T-helper 17 cell (primary cell): Measurements from ENCODE around the gene CNPY4. TPM values are rescaled to one million over a fixed set of nuclear protein-coding genes. Genes with fewer than 3 reads are reported as not detected.

Source experiments
- ATAC-seq: fragments of 150-1000 bp; cut with Tn5 transposase; 2 replicates; pipeline ENCODE4 v1.10.0; 2021; ENCODE audit warnings: mild to moderate bottlenecking, moderate library complexity
- DNase-seq, 3 donors: peaks; one replicate each; pipeline versions ENCODE4 v3.0.0 to v3.0.0-alpha.2; 2020 to 2021
- H3K9me3 ChIP-seq: one replicate; pipeline ENCODE4 v1.7.0; 2013; ENCODE audit warnings: low read length, mild to moderate bottlenecking; ENCODE audit not compliant: control insufficient read depth, poor library complexity, severe bottlenecking
- H3K27ac Mint-ChIP-seq: one replicate; pipeline ENCODE4 v1.8.0; 2022; ENCODE audit warnings: mild to moderate bottlenecking, moderate library complexity, mixed read lengths
- H3K27me3 Mint-ChIP-seq: one replicate; pipeline ENCODE4 v1.8.0; 2022; ENCODE audit warnings: mixed read lengths
- H3K36me3 Mint-ChIP-seq: one replicate; pipeline ENCODE4 v1.8.0; 2022; ENCODE audit warnings: low read depth, mixed read lengths
- H3K4me1 Mint-ChIP-seq: one replicate; pipeline ENCODE4 v1.8.0; 2022; ENCODE audit warnings: mild to moderate bottlenecking, mixed read lengths
- H3K4me3 Mint-ChIP-seq: one replicate; pipeline ENCODE4 v1.8.0; 2022; ENCODE audit warnings: mild to moderate bottlenecking, moderate library complexity, mixed read lengths
- total RNA-seq, 4 donors: library from RNA in 2 of 4; stranded (reverse) in 2 of 4; gene quantifications; one replicate each; pipeline ENCODE4 v1.2.3 and lab custom pipeline; 2022 to 2026

CNPY4 gene
- total RNA-seq, 2 donors from 2014 or later, result 22.5 to 22.6 TPM

DNA sequence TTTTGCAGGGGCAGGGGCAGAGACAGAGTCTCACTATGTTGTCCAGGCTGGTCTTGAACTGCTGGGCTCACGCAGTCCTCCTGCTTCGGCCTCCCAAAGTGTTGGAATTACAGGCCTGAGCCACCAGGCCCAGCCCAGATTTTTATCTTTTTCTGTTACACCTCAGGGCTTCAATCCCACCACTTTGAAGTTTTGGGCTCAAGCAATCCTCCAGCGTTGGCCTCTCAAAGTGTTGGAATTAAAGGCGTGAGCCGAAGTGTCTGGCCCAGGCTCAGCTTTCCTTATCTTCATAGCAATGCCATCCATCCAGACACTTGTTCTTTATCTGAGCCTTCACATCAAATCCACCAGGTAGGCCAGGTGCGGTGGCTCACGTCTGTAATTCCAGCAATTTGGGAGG is 4.4 kb upstream of the CNPY4 start:
- Mint-ChIP-seq H3K27me3 (no peaks in the 10 kb centered on the region), H3K36me3 (no peaks in the 10 kb centered on the region), H3K4me3 (no peak overlapping the region), H3K27ac (no peak overlapping the region), H3K4me1 (peaks cover 18% of the 10 kb centered on the region)
- H3K9me3 ChIP-seq, result no peaks in the 10 kb centered on the region
- DNase-seq, result no peak
- no peak for ATAC-seq

DNA sequence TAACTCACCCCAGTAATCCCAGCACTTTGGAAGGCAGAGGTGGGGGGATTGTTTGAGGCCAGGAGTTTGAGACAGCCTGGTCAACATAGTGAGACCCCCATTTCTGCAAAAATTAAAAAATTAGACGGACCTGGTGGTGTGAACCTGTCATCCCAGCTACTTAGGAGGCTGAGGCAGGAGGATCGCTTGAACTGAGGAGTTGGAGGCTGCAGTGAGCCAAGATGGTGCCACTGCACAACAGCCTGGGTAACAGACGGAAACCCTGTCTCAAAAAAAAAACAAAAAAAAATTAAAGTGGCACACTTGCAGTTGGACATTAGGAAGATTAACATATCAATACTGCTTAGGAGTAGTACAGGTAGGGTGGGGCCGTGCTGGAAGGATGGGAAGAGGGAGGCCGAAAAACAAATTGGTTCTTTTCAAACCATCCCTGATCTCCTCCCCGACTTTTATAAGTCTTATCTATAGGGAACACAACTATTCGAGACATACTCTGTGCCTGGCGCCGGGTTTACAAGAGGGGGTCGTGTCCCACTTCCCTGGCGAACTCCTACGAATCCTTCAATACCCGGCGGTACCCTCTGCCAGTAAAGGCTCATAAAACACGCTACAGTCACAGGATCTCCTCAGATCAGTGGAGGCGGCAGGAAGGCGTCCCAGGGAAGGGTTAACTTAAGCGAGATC is 904 bp upstream of the CNPY4 start:
- Mint-ChIP-seq H3K36me3 (no peaks in the 10 kb centered on the region), H3K4me1 (peaks cover 28% of the 10 kb centered on the region), H3K27ac (peak overlapping the region; percentile 99), H3K4me3 (peak overlapping the region; percentile 96), H3K27me3 (no peaks in the 10 kb centered on the region)
- H3K9me3 ChIP-seq, result no peaks in the 10 kb centered on the region
- no peak for ATAC-seq
- DNase-seq, result no peak

GRCh38 chr7:100119970-100120732 is 717 bp downstream of the CNPY4 start:
- peaks cover 35% of the 10 kb centered on the region for H3K4me1 Mint-ChIP-seq
- ATAC-seq (peak; percentile 71), DNase-seq (peak; percentile 46 to 61 (median 51))
- H3K27me3 Mint-ChIP-seq, result no peaks in the 10 kb centered on the region
- H3K4me3 Mint-ChIP-seq, result peak overlapping the region; percentile 96
- no peaks in the 10 kb centered on the region for H3K36me3 Mint-ChIP-seq
- H3K27ac Mint-ChIP-seq, result peak overlapping the region; percentile 99
- no peaks in the 10 kb centered on the region for H3K9me3 ChIP-seq

DNA sequence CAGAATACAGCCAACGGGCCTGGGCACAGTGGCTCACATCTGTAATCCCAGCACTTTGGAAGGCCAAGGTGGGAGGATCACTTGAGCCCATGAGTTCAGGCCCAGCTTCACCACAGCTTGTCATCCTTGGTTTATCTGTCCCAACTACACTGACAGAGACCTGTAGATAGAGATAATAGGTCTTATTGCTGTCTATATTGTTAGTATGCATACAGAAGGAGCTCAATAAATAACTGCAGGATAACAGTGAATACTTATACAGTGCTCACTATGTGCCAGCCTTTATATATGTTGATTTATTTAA is 1.3 kb downstream of the CNPY4 start:
- Mint-ChIP-seq H3K27ac (peak overlapping the region; percentile 99), H3K4me1 (peaks cover 38% of the 10 kb centered on the region), H3K27me3 (no peaks in the 10 kb centered on the region), H3K4me3 (peak overlapping the region; percentile 96), H3K36me3 (no peaks in the 10 kb centered on the region)
- H3K9me3 ChIP-seq, result no peaks in the 10 kb centered on the region
- ATAC-seq, result no peak
- DNase-seq, result no peak

GRCh38 chr7:100122067-100122466 is 2.6 kb downstream of the CNPY4 start:
- DNase-seq (no peak), ATAC-seq (no peak)
- H3K36me3 Mint-ChIP-seq, result no peaks in the 10 kb centered on the region
- no peaks in the 10 kb centered on the region for H3K27me3 Mint-ChIP-seq
- peaks cover 36% of the 10 kb centered on the region for H3K4me1 Mint-ChIP-seq
- no peaks in the 10 kb centered on the region for H3K9me3 ChIP-seq
- H3K4me3 Mint-ChIP-seq, result no peak overlapping the region
- H3K27ac Mint-ChIP-seq, result no peak overlapping the region

DNA sequence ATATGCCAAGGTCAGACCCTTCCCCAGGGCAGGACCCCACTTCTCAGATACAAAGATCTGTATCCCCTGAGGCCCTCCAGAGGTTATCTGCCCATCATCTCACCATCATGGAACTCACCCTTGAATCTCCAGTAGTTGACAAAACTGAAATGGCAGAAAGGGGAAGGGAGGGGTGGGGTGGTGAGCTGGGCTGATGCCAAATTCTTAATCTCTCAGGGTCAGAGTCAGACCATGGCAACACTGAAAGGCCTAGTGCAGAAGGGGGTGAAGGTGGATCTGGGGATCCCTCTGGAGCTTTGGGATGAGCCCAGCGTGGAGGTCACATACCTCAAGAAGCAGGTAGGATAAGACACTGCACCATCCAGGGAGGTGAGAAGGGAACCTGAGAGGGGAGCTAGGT is 3.1 kb downstream of the CNPY4 start:
- no peaks in the 10 kb centered on the region for H3K27me3 Mint-ChIP-seq
- H3K4me1 Mint-ChIP-seq, result peaks cover 36% of the 10 kb centered on the region
- no peak overlapping the region for H3K4me3 Mint-ChIP-seq
- ATAC-seq (no peak), DNase-seq (no peak)
- H3K9me3 ChIP-seq, result no peaks in the 10 kb centered on the region
- no peaks in the 10 kb centered on the region for H3K36me3 Mint-ChIP-seq
- H3K27ac Mint-ChIP-seq, result no peak overlapping the region

DNA sequence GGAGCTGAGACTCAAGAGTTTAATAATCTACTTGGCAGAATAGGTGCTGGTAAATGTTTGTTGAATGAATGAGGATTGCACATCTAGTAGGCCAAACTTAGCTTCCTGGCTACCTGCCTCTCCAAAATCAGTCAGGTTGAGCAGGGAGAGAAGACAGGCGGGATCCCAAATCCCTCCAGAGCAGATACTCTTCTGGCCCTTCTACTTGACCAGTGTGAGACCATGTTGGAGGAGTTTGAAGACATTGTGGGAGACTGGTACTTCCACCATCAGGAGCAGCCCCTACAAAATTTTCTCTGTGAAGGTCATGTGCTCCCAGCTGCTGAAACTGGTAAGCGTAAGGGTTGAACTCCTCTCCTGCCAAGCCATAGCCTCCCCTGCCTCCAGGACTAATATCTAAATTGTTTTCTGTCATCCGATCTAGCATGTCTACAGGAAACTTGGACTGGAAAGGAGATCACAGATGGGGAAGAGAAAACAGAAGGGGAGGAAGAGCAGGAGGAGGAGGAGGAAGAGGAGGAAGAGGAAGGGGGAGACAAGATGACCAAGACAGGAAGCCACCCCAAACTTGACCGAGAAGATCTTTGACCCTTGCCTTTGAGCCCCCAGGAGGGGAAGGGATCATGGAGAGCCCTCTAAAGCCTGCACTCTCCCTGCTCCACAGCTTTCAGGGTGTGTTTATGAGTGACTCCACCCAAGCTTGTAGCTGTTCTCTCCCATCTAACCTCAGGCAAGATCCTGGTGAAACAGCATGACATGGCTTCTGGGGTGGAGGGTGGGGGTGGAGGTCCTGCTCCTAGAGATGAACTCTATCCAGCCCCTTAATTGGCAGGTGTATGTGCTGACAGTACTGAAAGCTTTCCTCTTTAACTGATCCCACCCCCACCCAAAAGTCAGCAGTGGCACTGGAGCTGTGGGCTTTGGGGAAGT is 5.1 kb downstream of the CNPY4 start:
- no peak for ATAC-seq
- H3K27me3 Mint-ChIP-seq, result no peaks in the 10 kb centered on the region
- H3K27ac Mint-ChIP-seq, result peak overlapping the region; percentile 98

GRCh38 chr7:100126239-100126930 is 7.0 kb downstream of the CNPY4 start:
- peak; percentile 2 for ATAC-seq
- H3K27ac Mint-ChIP-seq, result peak overlapping the region; percentile 98

More for the DNA sequence above, 5.1 kb downstream of the CNPY4 start:
- H3K36me3 Mint-ChIP-seq, result no peaks in the 10 kb centered on the region
- peaks cover 31% of the 10 kb centered on the region for H3K4me1 Mint-ChIP-seq
- no peaks in the 10 kb centered on the region for H3K9me3 ChIP-seq
- DNase-seq, result no peak
- H3K4me3 Mint-ChIP-seq, result no peak overlapping the region

DNA sequence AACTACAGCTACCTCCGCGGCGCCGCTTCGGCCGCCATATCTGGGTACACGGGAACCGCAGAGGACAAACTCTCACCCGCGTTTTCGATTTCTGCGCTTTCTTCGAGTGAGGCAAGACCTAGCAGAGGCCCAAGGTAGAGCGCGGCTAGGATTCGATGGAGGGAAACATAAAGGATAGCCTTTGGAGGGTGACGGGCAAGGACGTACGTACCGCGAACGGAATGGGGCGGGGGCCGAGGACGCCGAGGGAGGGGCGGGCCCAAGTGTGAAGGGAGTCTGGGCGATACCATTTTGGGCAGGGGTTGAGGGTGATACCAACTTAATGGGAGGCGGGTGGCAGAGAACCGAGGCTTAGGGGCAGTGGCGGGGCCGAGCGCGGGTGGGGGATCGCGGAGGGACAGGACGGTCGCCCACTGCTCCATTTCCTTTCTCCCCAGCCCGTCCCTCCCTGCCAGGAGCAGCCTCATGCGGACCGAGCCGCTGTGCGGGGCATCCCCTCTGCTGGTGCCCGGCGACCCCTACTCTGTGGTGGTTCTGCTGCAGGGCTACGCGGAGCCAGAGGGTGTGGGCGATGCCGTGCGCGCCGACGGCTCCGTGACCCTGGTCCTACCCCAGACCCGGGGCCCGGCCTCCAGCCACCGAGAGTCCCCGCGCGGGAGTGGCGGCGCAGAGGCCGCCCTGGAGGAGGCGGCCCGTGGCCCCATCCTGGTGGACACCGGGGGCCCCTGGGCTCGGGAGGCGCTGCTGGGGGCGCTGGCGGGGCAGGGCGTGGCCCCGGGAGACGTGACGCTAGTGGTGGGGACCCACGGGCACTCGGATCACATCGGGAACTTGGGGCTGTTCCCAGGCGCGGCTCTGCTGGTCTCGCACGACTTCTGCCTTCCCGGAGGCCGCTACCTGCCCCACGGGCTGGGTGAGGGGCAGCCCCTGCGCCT is 7.8 kb downstream of the CNPY4 start, which contains the start of gene MBLAC1:
MBLAC1 (plus strand) TSS at position 37 of the 935 bp plus-strand sequence; CDS start at position 466, 429 bp downstream.
- ATAC-seq, result peak; percentile 82
- H3K27ac Mint-ChIP-seq, result peak within 1 kb of the TSS; percentile 98

More at GRCh38 chr7:100126239-100126930, 7.0 kb downstream of the CNPY4 start:
- peak overlapping the region; percentile 97 for H3K4me3 Mint-ChIP-seq
- H3K36me3 Mint-ChIP-seq, result no peaks in the 10 kb centered on the region
- H3K27me3 Mint-ChIP-seq, result no peaks in the 10 kb centered on the region
- DNase-seq, result no peak
- no peaks in the 10 kb centered on the region for H3K9me3 ChIP-seq
- peaks cover 20% of the 10 kb centered on the region for H3K4me1 Mint-ChIP-seq

GRCh38 chr7:100127866-100128636 is 8.6 kb downstream of the CNPY4 start:
- DNase-seq, result no peak

More for the DNA sequence above, 7.8 kb downstream of the CNPY4 start, which contains the start of gene MBLAC1:
- no peaks in the 10 kb centered on the region for H3K9me3 ChIP-seq
- H3K4me3 Mint-ChIP-seq, result peak within 1 kb of the TSS; percentile 97
- H3K27me3 Mint-ChIP-seq, result no peaks in the 10 kb centered on the region
- no peaks in the 10 kb centered on the region for H3K36me3 Mint-ChIP-seq
- peak; percentile 79 to 86 (median 86) for DNase-seq
- H3K4me1 Mint-ChIP-seq, result peaks cover 20% of the 10 kb centered on the region

GRCh38 chr7:100128637-100128963 is 9.2 kb downstream of the CNPY4 start:
- Mint-ChIP-seq H3K27ac (no peak overlapping the region), H3K4me1 (peaks cover 24% of the 10 kb centered on the region), H3K36me3 (no peaks in the 10 kb centered on the region), H3K27me3 (no peaks in the 10 kb centered on the region), H3K4me3 (peak overlapping the region; percentile 97)
- DNase-seq (no peak), ATAC-seq (no peak)
- no peaks in the 10 kb centered on the region for H3K9me3 ChIP-seq

More at GRCh38 chr7:100127866-100128636, 8.6 kb downstream of the CNPY4 start:
- ATAC-seq, result no peak
- no peaks in the 10 kb centered on the region for H3K9me3 ChIP-seq
- peaks cover 24% of the 10 kb centered on the region for H3K4me1 Mint-ChIP-seq
- no peaks in the 10 kb centered on the region for H3K36me3 Mint-ChIP-seq
- no peaks in the 10 kb centered on the region for H3K27me3 Mint-ChIP-seq
- peak overlapping the region; percentile 97 for H3K4me3 Mint-ChIP-seq
- H3K27ac Mint-ChIP-seq, result peak overlapping the region; percentile 54
